ENCODE data around the gene AGPAT4. TPM values are rescaled to one million over a fixed set of nuclear protein-coding genes. Genes with fewer than 3 reads are reported as not detected.

Gene AGPAT4
- total RNA-seq, 3 donors from 2014 or later: 4.6 to 10.5 (median 6.2) TPM

GRCh38 chr6:161266513-161267230, 7.2 kb downstream of the AGPAT4 start:
- no peak overlapping the region for H3K27ac ChIP-seq
- no peaks in the 10 kb centered on the region for H3K27me3 ChIP-seq
- no peaks in the 10 kb centered on the region for H3K9me3 ChIP-seq
- no peak for DNase-seq (ENCODE audit: low spot score in 2 of 2)
- H3K4me1 ChIP-seq: no peaks in the 10 kb centered on the region
- H3K36me3 ChIP-seq: no peaks in the 10 kb centered on the region
- no peak for TF ChIP-seq POLR2A (IDR thresholded peaks at IDR 0.05)
- TF ChIP-seq, protein P1, sequence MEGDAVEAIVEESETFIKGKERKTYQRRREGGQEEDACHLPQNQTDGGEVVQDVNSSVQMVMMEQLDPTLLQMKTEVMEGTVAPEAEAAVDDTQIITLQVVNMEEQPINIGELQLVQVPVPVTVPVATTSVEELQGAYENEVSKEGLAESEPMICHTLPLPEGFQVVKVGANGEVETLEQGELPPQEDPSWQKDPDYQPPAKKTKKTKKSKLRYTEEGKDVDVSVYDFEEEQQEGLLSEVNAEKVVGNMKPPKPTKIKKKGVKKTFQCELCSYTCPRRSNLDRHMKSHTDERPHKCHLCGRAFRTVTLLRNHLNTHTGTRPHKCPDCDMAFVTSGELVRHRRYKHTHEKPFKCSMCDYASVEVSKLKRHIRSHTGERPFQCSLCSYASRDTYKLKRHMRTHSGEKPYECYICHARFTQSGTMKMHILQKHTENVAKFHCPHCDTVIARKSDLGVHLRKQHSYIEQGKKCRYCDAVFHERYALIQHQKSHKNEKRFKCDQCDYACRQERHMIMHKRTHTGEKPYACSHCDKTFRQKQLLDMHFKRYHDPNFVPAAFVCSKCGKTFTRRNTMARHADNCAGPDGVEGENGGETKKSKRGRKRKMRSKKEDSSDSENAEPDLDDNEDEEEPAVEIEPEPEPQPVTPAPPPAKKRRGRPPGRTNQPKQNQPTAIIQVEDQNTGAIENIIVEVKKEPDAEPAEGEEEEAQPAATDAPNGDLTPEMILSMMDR (IDR thresholded peaks at IDR 0.05): no peak
- no peak for TF ChIP-seq POLR2AphosphoS5 (IDR thresholded peaks at IDR 0.05)
- intact Hi-C loops (cut with DNase I; ENCODE audit: low total_unique reads): loop anchor here (5.0 kb wide), 1 partner anchor 39 kb away; no protein-coding TSS in a partner anchor
- H3K4me3 ChIP-seq: no peak overlapping the region

- Histone ChIP-seq H3K4me1 (no peaks in the 10 kb centered on the region), H3K27me3 (no peaks in the 10 kb centered on the region), H3K27ac (no peak overlapping the region), H3K4me3 (no peak overlapping the region), H3K9me3 (no peaks in the 10 kb centered on the region), H3K36me3 (no peaks in the 10 kb centered on the region)
- intact Hi-C loops (cut with DNase I; ENCODE audit: low total_unique reads): loop anchor here (1.0 to 5.0 kb wide), 2 partner anchors 12 to 39 kb away; no protein-coding TSS in a partner anchor
- TF ChIP-seq POLR2AphosphoS5 (IDR thresholded peaks at IDR 0.05) (no peak), POLR2A (IDR thresholded peaks at IDR 0.05) (no peak)
- TF ChIP-seq, protein P1 (IDR thresholded peaks at IDR 0.05): no peak
- DNase-seq (ENCODE audit: low spot score in 2 of 2): no peak
Measured at GRCh38 chr6:161265975-161266374, 7.9 kb downstream of the AGPAT4 start.

- Histone ChIP-seq H3K27me3 (no peaks in the 10 kb centered on the region), H3K36me3 (no peaks in the 10 kb centered on the region), H3K4me3 (no peak overlapping the region), H3K9me3 (no peaks in the 10 kb centered on the region), H3K27ac (no peak overlapping the region), H3K4me1 (no peaks in the 10 kb centered on the region)
- intact Hi-C loops (cut with DNase I; ENCODE audit: low total_unique reads): loop anchor here (1.0 to 5.0 kb wide), 2 partner anchors 11 to 38 kb away; no protein-coding TSS in a partner anchor
- no peak for DNase-seq (ENCODE audit: low spot score in 2 of 2)
- TF ChIP-seq, protein P1 (IDR thresholded peaks at IDR 0.05): no peak
- TF ChIP-seq POLR2AphosphoS5 (IDR thresholded peaks at IDR 0.05) (no peak), POLR2A (IDR thresholded peaks at IDR 0.05) (no peak)
Measured at GRCh38 chr6:161265554-161265953, 8.3 kb downstream of the AGPAT4 start.

GRCh38 chr6:161264181-161264580, 9.7 kb downstream of the AGPAT4 start:
- H3K4me1 ChIP-seq: no peaks in the 10 kb centered on the region
- H3K9me3 ChIP-seq: no peaks in the 10 kb centered on the region
- intact Hi-C loops (cut with DNase I; ENCODE audit: low total_unique reads): no loop called here
- no peak overlapping the region for H3K4me3 ChIP-seq
- no peaks in the 10 kb centered on the region for H3K27me3 ChIP-seq
- H3K27ac ChIP-seq: no peak overlapping the region
- no peak for DNase-seq (ENCODE audit: low spot score in 2 of 2)
- TF ChIP-seq POLR2AphosphoS5 (IDR thresholded peaks at IDR 0.05): no peak
- no peaks in the 10 kb centered on the region for H3K36me3 ChIP-seq

DNA sequence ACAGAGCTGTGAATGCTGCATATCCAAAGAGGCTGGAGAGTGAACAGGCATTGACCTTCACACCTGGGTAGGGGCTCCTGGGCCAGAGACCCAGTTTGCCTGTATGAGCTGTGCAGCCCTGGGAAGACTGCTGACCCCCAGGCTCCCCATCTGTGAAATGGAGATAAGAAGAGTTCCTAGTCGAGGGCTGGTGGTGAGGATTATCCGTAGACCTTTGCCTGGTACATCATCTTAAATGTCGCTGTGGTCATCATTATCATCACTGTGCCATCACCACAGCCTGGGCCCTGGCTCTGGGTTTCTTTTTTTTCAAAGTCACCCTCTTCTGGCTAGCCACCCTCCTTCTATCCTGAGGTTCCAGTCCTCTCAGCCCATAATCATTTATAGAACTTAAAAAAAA, 12.0 kb downstream of the AGPAT4 start:
- H3K27ac ChIP-seq: no peak overlapping the region
- H3K4me3 ChIP-seq: no peak overlapping the region
- DNase-seq (ENCODE audit: low spot score in 2 of 2): no peak
- H3K9me3 ChIP-seq: no peaks in the 10 kb centered on the region
- no peaks in the 10 kb centered on the region for H3K4me1 ChIP-seq
- H3K27me3 ChIP-seq: no peaks in the 10 kb centered on the region
- TF ChIP-seq POLR2A (IDR thresholded peaks at IDR 0.05): no peak
- TF ChIP-seq, protein P1 (IDR thresholded peaks at IDR 0.05): no peak
- no peak for TF ChIP-seq POLR2AphosphoS5 (IDR thresholded peaks at IDR 0.05)
- H3K36me3 ChIP-seq: no peaks in the 10 kb centered on the region
- intact Hi-C loops (cut with DNase I; ENCODE audit: low total_unique reads): no loop called here

Measured in breast epithelium (tissue), 4 donors.